Measurements from ENCODE around the gene SPEF2.

- TF ChIP-seq, protein P1, sequence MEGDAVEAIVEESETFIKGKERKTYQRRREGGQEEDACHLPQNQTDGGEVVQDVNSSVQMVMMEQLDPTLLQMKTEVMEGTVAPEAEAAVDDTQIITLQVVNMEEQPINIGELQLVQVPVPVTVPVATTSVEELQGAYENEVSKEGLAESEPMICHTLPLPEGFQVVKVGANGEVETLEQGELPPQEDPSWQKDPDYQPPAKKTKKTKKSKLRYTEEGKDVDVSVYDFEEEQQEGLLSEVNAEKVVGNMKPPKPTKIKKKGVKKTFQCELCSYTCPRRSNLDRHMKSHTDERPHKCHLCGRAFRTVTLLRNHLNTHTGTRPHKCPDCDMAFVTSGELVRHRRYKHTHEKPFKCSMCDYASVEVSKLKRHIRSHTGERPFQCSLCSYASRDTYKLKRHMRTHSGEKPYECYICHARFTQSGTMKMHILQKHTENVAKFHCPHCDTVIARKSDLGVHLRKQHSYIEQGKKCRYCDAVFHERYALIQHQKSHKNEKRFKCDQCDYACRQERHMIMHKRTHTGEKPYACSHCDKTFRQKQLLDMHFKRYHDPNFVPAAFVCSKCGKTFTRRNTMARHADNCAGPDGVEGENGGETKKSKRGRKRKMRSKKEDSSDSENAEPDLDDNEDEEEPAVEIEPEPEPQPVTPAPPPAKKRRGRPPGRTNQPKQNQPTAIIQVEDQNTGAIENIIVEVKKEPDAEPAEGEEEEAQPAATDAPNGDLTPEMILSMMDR (IDR thresholded peaks at IDR 0.05; ENCODE audit: insufficient read depth, low read length) = no peak
- TF ChIP-seq, protein P2, sequence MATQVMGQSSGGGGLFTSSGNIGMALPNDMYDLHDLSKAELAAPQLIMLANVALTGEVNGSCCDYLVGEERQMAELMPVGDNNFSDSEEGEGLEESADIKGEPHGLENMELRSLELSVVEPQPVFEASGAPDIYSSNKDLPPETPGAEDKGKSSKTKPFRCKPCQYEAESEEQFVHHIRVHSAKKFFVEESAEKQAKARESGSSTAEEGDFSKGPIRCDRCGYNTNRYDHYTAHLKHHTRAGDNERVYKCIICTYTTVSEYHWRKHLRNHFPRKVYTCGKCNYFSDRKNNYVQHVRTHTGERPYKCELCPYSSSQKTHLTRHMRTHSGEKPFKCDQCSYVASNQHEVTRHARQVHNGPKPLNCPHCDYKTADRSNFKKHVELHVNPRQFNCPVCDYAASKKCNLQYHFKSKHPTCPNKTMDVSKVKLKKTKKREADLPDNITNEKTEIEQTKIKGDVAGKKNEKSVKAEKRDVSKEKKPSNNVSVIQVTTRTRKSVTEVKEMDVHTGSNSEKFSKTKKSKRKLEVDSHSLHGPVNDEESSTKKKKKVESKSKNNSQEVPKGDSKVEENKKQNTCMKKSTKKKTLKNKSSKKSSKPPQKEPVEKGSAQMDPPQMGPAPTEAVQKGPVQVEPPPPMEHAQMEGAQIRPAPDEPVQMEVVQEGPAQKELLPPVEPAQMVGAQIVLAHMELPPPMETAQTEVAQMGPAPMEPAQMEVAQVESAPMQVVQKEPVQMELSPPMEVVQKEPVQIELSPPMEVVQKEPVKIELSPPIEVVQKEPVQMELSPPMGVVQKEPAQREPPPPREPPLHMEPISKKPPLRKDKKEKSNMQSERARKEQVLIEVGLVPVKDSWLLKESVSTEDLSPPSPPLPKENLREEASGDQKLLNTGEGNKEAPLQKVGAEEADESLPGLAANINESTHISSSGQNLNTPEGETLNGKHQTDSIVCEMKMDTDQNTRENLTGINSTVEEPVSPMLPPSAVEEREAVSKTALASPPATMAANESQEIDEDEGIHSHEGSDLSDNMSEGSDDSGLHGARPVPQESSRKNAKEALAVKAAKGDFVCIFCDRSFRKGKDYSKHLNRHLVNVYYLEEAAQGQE (IDR thresholded peaks at IDR 0.05; ENCODE audit: insufficient replicate concordance, low read depth) = no peak
- TF ChIP-seq POLR2AphosphoS5 (IDR thresholded peaks at IDR 0.05; ENCODE audit: low read depth) = no peak
Observed at GRCh38 chr5:35668319-35668718, 50.7 kb downstream of the SPEF2 start.

Measured in HL-60 (cell line).